ENCODE data around the gene UROC1. TPM values are rescaled to one million over a fixed set of nuclear protein-coding genes. Genes with fewer than 3 reads are reported as not detected.

Gene UROC1
- total RNA-seq, 1 experiment from 2014 or later = not detected

GRCh38 chr3:126529585-126530170 lies 12.1 kb upstream of the UROC1 start:
- DNase-seq = no peak
- Histone ChIP-seq H3K9me3 (ENCODE audit: low read length) (no peaks in the 10 kb centered on the region), H4K20me1 (ENCODE audit: insufficient read depth, low read depth, low read length) (no peaks in the 10 kb centered on the region), H3K4me1 (ENCODE audit: low read length) (no peaks in the 10 kb centered on the region), H3K27ac (ENCODE audit: low read length) (no peak overlapping the region), H3K9ac (ENCODE audit: low read length) (no peak overlapping the region), H3K4me3 (ENCODE audit: low read length) (no peak overlapping the region), H3K36me3 (ENCODE audit: insufficient read depth, low read length) (no peaks in the 10 kb centered on the region), H2AFZ (ENCODE audit: low read length) (no peak overlapping the region), H3K4me2 (ENCODE audit: low read depth, low read length, poor library complexity, severe bottlenecking) (no peak overlapping the region), H3K79me2 (ENCODE audit: low read length) (no peaks in the 10 kb centered on the region), H3K9me2 (replicated peaks; ENCODE audit: insufficient read depth, low read length) (no peaks in the 10 kb centered on the region), H3K27me3 (ENCODE audit: low read length) (no peaks in the 10 kb centered on the region)

- H3K27ac ChIP-seq (ENCODE audit: low read length) = no peak overlapping the region
- no peak overlapping the region for H2AFZ ChIP-seq (ENCODE audit: low read length)
- H3K4me3 ChIP-seq (ENCODE audit: low read length) = no peak overlapping the region
- H3K4me2 ChIP-seq (ENCODE audit: low read depth, low read length, poor library complexity, severe bottlenecking) = no peak overlapping the region
- no peaks in the 10 kb centered on the region for H3K36me3 ChIP-seq (ENCODE audit: insufficient read depth, low read length)
- H3K4me1 ChIP-seq (ENCODE audit: low read length) = no peaks in the 10 kb centered on the region
- H3K9me2 ChIP-seq (replicated peaks; ENCODE audit: insufficient read depth, low read length) = no peaks in the 10 kb centered on the region
- no peaks in the 10 kb centered on the region for H3K27me3 ChIP-seq (ENCODE audit: low read length)
- H3K9me3 ChIP-seq (ENCODE audit: low read length) = no peaks in the 10 kb centered on the region
- no peak for DNase-seq
- H3K9ac ChIP-seq (ENCODE audit: low read length) = no peak overlapping the region
- H4K20me1 ChIP-seq (ENCODE audit: insufficient read depth, low read depth, low read length) = no peaks in the 10 kb centered on the region
- no peaks in the 10 kb centered on the region for H3K79me2 ChIP-seq (ENCODE audit: low read length)
These were observed 11.4 kb upstream of the UROC1 start for GRCh38 chr3:126528800-126529541.

- Histone ChIP-seq H3K27ac (ENCODE audit: low read length) (no peak overlapping the region), H4K20me1 (ENCODE audit: insufficient read depth, low read depth, low read length) (no peaks in the 10 kb centered on the region), H3K4me2 (ENCODE audit: low read depth, low read length, poor library complexity, severe bottlenecking) (no peak overlapping the region), H3K9ac (ENCODE audit: low read length) (no peak overlapping the region), H3K79me2 (ENCODE audit: low read length) (no peaks in the 10 kb centered on the region), H3K4me3 (ENCODE audit: low read length) (no peak overlapping the region), H3K4me1 (ENCODE audit: low read length) (no peaks in the 10 kb centered on the region), H3K36me3 (ENCODE audit: insufficient read depth, low read length) (no peaks in the 10 kb centered on the region), H3K9me2 (replicated peaks; ENCODE audit: insufficient read depth, low read length) (no peaks in the 10 kb centered on the region), H3K9me3 (ENCODE audit: low read length) (no peaks in the 10 kb centered on the region), H2AFZ (ENCODE audit: low read length) (no peak overlapping the region), H3K27me3 (ENCODE audit: low read length) (no peaks in the 10 kb centered on the region)
- DNase-seq = no peak
These were observed 10.8 kb upstream of the UROC1 start for GRCh38 chr3:126528419-126528799.

GRCh38 chr3:126527455-126528211 lies 10.1 kb upstream of the UROC1 start:
- Histone ChIP-seq H3K27me3 (ENCODE audit: low read length) (no peaks in the 10 kb centered on the region), H3K9me3 (ENCODE audit: low read length) (no peaks in the 10 kb centered on the region), H3K4me2 (ENCODE audit: low read depth, low read length, poor library complexity, severe bottlenecking) (no peak overlapping the region), H3K4me3 (ENCODE audit: low read length) (no peak overlapping the region), H4K20me1 (ENCODE audit: insufficient read depth, low read depth, low read length) (no peaks in the 10 kb centered on the region), H3K9ac (ENCODE audit: low read length) (no peak overlapping the region), H2AFZ (ENCODE audit: low read length) (no peak overlapping the region), H3K36me3 (ENCODE audit: insufficient read depth, low read length) (no peaks in the 10 kb centered on the region), H3K79me2 (ENCODE audit: low read length) (no peaks in the 10 kb centered on the region), H3K9me2 (replicated peaks; ENCODE audit: insufficient read depth, low read length) (no peaks in the 10 kb centered on the region), H3K27ac (ENCODE audit: low read length) (no peak overlapping the region), H3K4me1 (ENCODE audit: low read length) (no peaks in the 10 kb centered on the region)
- DNase-seq = no peak

- H3K9ac ChIP-seq (ENCODE audit: low read length) = no peak overlapping the region
- no peak overlapping the region for H3K4me2 ChIP-seq (ENCODE audit: low read depth, low read length, poor library complexity, severe bottlenecking)
- no peaks in the 10 kb centered on the region for H3K27me3 ChIP-seq (ENCODE audit: low read length)
- DNase-seq = no peak
- H3K9me2 ChIP-seq (replicated peaks; ENCODE audit: insufficient read depth, low read length) = no peaks in the 10 kb centered on the region
- H3K36me3 ChIP-seq (ENCODE audit: insufficient read depth, low read length) = no peaks in the 10 kb centered on the region
- H3K4me1 ChIP-seq (ENCODE audit: low read length) = no peaks in the 10 kb centered on the region
- no peak overlapping the region for H3K27ac ChIP-seq (ENCODE audit: low read length)
- H3K9me3 ChIP-seq (ENCODE audit: low read length) = no peaks in the 10 kb centered on the region
- H2AFZ ChIP-seq (ENCODE audit: low read length) = no peak overlapping the region
- H3K4me3 ChIP-seq (ENCODE audit: low read length) = no peak overlapping the region
- no peaks in the 10 kb centered on the region for H4K20me1 ChIP-seq (ENCODE audit: insufficient read depth, low read depth, low read length)
- no peaks in the 10 kb centered on the region for H3K79me2 ChIP-seq (ENCODE audit: low read length)
These were observed 9.4 kb upstream of the UROC1 start for GRCh38 chr3:126527006-126527405.

GRCh38 chr3:126526668-126527005 lies 9.1 kb upstream of the UROC1 start:
- H3K9me2 ChIP-seq (replicated peaks; ENCODE audit: insufficient read depth, low read length) = no peaks in the 10 kb centered on the region
- no peak overlapping the region for H3K9ac ChIP-seq (ENCODE audit: low read length)
- H3K36me3 ChIP-seq (ENCODE audit: insufficient read depth, low read length) = no peaks in the 10 kb centered on the region
- H3K9me3 ChIP-seq (ENCODE audit: low read length) = no peaks in the 10 kb centered on the region
- no peak overlapping the region for H2AFZ ChIP-seq (ENCODE audit: low read length)
- DNase-seq = no peak
- H3K4me2 ChIP-seq (ENCODE audit: low read depth, low read length, poor library complexity, severe bottlenecking) = no peak overlapping the region
- H3K4me3 ChIP-seq (ENCODE audit: low read length) = no peak overlapping the region
- H3K4me1 ChIP-seq (ENCODE audit: low read length) = no peaks in the 10 kb centered on the region
- no peaks in the 10 kb centered on the region for H3K79me2 ChIP-seq (ENCODE audit: low read length)
- H3K27me3 ChIP-seq (ENCODE audit: low read length) = no peaks in the 10 kb centered on the region
- H4K20me1 ChIP-seq (ENCODE audit: insufficient read depth, low read depth, low read length) = no peaks in the 10 kb centered on the region
- H3K27ac ChIP-seq (ENCODE audit: low read length) = no peak overlapping the region

- no peak overlapping the region for H3K9ac ChIP-seq (ENCODE audit: low read length)
- H2AFZ ChIP-seq (ENCODE audit: low read length) = no peak overlapping the region
- H4K20me1 ChIP-seq (ENCODE audit: insufficient read depth, low read depth, low read length) = no peaks in the 10 kb centered on the region
- H3K9me2 ChIP-seq (replicated peaks; ENCODE audit: insufficient read depth, low read length) = no peaks in the 10 kb centered on the region
- H3K79me2 ChIP-seq (ENCODE audit: low read length) = no peaks in the 10 kb centered on the region
- no peak overlapping the region for H3K4me2 ChIP-seq (ENCODE audit: low read depth, low read length, poor library complexity, severe bottlenecking)
- no peaks in the 10 kb centered on the region for H3K27me3 ChIP-seq (ENCODE audit: low read length)
- H3K9me3 ChIP-seq (ENCODE audit: low read length) = no peaks in the 10 kb centered on the region
- DNase-seq = no peak
- no peak overlapping the region for H3K4me3 ChIP-seq (ENCODE audit: low read length)
- no peak overlapping the region for H3K27ac ChIP-seq (ENCODE audit: low read length)
- no peaks in the 10 kb centered on the region for H3K4me1 ChIP-seq (ENCODE audit: low read length)
- no peaks in the 10 kb centered on the region for H3K36me3 ChIP-seq (ENCODE audit: insufficient read depth, low read length)
These were observed 8.5 kb upstream of the UROC1 start for GRCh38 chr3:126525853-126526667.
